ENCODE data around the gene IGFALS.

IGFALS gene

DNA sequence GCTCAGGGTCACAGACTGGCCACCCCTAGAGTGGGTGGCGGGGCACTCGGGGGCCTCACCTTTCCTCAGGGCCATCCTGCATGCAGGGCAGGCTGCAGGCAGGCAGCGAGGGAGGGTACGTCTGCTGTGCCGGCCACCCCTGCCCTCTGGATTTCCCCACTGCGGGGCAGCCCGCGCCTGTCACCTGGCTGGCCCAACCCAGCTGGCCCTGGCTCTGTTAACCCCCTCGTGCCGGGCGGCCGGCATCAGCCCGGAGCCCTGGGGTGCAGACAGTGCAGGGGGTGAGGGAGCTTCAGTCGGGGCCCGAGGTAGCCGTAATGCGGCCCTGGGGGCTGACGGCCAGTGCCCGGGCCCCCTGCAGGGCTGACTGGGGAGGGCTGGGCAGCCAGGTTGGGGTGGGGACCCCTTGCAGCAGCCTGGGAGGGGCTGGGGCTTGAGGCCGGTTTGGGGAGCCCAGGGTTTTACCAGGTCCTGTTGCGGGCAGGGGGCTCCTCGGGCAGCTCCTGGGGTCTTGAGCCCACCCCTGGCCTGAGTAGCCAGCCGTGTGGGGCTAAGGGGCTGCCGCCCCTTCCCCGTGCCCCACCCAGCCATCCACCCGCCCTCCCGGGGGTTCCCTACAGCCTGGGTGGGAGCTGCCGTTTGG, at the start of gene IGFALS:
TSS of gene IGFALS (minus strand) at position 128 of the 643 bp plus-strand sequence. CDS start at position 75, 53 bp downstream.
- no peak for DNase-seq

DNA sequence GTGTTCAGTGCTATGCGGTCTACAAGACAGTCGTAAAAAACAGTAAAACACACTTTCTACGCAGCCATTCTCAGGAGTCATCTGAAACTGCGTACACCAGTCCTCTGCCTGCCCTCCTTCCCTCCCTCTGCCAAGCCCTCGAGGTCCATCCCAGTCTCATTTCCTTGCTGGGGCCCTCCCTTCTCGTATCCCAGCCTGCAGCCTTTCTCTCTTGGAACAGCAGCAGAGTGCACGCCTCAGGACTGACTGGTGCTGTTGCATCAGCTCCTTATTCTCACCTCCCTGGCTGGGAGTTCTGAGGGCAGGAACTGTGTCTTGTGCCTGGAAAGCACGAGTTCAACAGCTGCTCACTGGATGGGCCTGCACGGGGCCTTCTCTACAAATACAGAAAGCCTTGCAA, 46.0 kb upstream of the IGFALS start:
- no peak for DNase-seq

DNA sequence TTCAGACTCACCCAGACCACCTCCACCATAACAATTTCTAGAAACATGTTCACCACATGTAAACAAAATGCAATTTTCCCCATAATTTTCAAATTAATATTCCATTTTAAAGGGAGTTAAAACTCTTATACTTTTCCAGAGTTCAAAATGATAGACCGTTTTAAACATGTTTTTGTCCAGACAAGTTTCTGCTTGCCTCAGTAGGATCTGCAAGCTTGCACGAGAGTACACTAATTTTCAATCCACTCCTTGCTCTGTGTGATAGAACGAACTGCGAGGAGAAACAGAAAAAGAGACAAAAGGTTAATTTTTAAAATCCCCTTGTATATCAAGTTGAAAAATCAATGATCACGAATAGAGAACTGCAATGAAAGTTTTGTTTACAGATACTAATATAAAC, 40.6 kb upstream of the IGFALS start:
- no peak for DNase-seq

DNA sequence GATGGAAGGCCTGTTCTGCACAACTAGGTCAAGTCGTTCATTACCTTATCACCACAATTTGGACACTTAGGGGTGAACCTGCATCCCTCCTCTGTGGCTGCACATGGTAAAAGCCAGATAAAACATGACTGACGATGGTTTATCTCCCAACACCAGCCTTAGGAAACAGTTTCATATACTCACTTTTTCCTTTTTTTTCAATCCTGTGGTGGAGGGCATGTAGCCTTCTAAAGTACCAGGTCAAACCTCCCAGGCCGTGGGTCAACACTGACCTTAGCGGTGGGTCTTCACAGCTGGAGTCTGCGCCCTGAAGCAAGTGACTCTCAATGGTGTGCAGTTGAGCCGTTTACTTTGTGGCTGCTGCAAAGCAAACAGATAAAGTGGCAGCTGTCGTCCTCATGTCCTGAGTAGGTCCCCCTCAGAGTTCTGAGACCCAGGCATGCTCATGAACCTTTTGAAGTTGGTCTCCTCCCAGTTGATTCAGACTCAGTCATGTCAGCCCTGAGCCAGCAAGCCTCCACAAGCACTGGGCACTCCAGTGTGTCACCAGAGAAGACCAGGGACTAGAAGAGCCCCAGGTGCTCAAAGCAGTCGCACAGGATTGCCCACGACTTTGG, 39.4 kb upstream of the IGFALS start:
- no peak for DNase-seq

DNA sequence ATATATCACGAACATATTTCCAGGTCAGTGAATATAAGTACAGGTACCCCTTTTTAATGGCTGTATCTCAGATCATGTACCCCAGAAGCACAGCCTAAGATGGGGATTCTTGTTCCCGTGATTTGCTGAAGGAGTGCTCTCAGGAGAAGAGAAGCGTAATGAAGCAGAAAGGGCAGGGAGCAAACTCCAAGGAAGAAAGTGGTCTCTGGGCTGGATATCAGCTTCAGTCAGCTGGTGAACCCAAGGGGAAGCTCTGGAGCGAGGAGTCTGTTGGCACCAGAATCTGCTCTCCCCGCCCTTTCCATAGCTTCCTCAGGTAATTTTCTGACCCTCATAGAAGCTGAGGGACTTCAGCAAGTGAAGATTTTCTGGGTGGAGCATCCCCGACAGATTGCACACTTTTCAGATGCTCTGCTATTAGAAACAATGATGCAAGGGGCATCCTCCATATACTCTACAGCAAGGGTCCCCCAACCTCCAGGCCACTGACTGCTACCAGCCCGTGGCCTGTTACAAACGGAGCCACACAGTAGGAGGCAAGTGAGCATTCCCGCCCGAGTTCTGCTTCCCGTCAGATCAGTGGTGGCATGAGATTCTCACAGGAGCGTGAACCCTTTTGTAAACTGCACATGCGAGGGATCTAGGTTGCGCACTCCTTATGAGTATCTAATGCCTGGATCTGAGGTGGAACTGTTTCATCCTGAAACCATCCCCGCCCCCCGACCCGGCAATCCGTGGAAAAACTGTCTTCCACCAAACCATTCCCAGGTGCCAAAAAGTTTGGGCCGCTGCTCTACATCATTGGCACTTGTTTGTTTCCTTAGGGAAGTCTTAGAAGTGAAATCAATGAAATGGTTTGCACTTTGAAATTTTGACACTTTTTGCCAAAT, 37.9 kb upstream of the IGFALS start:
- no peak for DNase-seq

DNA sequence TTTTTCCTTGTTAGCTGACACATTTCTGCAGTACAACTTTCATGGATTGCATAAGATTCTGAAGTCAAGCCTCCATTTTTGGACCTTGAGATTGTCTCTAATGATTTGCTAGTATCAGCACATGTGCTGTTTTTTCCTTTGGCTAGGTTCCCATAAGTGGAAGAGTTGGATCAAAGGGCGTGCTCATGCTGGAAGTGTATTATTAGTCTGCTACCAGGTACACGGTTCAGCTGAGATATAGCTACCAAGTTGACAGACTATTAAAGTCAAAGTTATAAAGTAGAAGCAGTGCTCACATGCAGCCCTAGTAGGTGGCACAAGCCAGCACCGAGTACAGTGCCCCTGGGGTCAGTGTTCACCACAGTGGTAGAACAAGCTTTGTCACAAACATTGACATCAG, 36.7 kb upstream of the IGFALS start:
- no peak for DNase-seq

DNA sequence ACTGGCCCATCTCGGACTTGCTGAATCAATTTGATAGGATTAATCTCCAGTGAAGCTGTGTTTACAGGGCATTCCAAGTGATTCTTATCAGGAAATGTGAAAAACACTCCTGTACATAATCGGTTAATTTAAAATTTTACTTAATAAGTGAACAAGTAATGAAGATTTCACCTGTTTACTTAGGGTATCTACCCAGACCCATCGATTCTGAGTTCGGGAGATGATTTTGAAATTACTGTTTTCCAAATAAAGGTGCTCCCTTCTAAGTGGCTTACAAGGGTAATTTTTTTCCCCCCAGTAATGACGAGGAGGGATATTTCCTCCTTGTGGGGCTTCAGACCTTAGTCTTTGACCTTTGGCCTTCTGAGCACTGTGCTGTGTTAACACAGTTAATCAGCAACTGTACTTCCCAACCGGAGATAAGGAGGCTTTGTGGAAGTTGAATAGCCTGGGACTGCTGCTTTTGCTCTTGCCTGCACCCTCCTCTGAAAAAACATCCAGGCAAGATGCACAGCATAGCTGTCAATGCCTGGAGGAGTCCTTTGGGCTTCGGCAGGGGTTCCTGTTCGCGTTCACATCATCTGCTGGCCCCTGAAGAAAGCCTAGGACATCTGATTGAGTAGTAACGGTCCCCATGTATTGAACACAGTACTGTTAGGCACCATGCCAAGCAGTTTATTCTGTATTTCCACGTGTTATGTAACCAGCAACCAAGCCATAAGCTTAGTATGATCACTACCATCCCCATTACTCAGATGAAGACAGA, 35.3 kb upstream of the IGFALS start:
- no peak for DNase-seq

DNA sequence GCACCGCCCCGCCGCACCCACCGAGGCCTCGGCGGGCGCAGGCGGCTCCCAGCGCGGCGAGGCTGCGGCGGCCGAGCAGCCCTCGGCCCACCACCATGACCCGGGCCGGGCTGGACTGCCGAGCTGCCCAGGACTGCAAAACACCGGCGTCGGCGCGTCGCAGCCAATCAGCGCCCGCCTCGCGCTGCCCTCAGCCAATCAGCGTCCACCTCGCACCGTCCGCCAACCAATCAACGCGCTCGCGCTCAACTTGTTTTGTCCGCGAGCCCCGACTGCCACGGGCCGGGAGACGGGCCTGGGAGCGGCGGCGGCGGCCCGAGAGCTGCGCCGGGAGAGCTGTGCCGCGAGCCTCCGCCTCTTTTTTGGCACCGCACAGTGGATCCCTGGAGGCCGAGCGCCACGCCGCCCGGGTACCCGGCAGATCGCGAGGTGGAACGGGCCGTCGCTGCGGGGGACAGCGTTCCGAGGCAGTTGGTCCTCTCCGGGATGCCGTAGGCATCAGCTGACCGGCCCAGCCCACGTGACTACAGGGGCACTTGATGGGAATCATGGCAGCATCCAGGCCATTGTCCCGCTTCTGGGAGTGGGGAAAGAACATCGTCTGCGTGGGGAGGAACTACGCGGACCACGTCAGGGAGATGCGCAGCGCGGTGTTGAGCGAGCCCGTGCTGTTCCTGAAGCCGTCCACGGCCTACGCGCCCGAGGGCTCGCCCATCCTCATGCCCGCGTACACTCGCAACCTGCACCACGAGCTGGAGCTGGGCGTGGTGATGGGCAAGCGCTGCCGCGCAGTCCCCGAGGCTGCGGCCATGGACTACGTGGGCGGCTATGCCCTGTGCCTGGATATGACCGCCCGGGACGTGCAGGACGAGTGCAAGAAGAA, 33.4 kb upstream of the IGFALS start, which contains the start of the genes FAHD1 and HAGH:
TSS of gene FAHD1 (plus strand) at position 516 of the 883 bp plus-strand sequence. CDS start at position 549, 33 bp downstream.
TSS of gene HAGH (minus strand) at position 135 of the 883 bp plus-strand sequence. CDS start at position 97, 38 bp downstream.
- DNase-seq = peak; percentile 88

DNA sequence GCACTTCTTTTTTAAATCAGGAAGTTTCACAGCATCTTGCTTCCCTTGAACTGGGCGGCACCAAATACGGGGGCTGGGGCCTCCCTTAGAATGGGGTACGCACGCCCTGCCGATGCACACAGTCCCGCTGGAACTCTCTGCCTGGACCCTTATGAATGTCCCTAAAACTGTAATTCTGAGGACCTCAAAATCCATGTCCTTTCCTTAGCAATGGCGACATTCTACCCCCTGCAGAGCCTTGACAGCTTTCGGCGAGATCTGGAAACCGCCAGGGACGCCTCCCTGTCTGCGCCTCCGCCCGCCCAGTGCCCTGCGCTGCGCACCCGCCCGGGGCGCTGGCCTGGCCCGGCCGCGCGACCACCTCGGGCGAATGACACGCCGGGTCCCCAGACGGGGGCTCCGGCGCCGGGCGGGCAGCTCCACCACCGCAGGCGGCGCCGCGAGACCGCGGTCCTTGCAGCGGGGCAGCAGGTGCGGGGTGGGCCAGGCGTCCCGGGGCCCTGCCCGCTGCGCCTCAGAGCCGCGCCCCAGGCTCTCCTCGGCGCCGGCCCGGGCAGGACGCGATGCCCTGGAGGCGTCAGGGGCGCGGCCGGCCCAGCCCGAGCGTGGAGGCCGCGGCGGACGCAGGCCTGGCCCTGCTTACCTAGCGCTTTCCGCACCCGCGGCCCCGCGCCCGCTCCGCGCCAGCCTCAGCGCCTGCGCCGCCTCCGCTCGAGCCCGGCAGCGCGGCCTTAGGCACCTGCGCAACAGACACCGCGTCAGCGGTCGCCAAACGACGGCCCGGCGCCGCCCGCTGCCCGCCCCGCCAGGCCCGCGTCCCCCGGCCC, 32.6 kb upstream of the IGFALS start:
- peak; percentile 43 for DNase-seq

DNA sequence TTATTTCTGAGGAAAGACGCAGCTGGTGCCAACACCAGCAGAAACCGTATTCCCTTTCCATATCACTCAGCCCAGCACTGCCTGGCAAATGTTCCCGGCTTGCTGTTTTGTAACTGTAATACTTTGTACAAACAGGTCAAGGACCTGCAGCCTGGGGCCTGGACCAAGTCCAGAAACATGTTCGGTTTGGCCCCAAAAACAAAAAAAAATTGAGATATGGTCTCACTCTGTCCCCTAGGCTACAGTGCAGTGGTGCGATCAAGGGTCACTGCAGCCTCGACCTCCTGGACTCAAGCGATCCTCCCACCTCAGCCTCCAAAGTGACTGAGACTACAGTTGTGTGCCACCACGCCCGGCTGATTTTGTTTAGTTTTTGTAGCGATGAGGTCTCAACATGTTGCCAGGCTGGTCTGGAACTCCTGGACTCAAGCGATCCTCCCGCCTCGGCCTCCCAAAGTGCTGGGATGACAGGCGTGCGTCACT, 31.9 kb upstream of the IGFALS start:
- no peak for DNase-seq

DNA sequence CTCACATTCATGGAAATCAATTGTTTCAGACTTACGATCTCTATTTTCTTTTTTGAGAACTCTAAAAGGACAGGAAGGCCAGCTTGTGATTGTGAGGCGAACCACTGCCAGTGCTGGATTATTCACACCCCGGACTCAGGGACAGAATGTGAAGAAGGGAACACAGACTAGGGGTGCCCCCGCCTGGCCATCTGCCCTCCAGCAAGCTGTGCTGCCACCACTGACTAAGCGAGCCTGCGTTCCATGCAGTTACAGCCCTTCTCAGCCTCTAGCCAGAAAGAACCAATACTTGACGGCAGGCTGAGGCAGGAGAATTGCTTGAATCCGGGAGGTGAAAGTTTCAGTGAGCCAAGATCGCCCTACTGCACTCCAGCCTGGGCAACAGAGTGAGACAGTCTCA, 30.3 kb upstream of the IGFALS start:
- DNase-seq = no peak

DNA sequence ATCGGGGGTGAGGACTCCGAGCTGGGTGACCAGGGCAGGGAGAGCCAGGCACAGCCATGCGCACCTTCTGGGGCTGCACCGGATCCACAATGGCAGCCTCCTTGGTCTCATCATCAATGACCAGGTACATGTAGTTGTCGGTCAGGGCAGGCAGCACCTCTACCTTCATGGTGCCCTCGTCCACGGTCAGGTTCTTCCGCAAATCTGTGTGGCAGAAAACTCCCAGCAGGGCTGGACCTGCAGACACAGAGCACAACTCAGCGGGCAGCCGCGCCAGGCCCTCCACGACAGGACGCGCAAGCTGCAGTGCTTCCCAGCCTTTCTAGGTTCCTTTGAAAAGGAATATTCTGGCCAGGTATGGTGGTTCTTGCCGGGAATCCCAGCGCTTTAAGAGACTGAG, 29.3 kb upstream of the IGFALS start:
- no peak for DNase-seq

DNA sequence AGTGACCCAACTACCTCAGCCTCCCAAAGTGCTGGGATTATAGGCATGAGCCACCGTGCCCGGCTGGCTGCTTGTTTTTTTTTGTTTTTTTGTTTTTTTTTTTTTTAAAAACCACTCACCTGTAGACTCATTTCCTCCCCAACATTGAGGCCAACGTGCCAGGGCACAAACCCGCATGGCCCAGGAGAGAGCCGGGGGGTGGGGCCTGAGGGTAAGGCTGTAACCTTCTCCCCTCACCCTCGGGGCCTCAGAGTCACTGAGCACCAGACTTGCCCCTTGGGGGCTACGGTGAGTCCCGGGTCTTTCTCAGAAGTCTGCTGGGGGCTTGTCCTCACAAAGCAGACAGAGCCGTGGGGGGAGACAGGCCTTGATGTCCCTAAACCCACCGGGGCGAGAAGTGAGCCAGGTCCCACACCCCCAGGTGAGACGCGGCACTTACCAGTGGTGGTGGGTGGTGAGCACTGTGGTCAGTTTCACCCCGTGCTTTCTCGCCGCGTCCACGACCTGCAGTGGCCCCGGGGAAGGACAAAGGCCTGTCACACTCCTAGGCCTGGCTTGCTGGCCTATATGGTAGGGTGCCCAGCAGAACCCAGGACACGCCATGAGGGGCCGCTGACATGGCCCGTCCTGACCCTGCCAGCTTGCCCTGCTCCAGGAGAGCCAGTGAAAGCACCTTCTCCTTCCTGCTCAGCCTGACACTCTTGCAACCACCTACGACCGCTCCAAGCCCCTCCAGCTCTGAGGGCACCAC, 28.5 kb upstream of the IGFALS start:
- DNase-seq = no peak

DNA sequence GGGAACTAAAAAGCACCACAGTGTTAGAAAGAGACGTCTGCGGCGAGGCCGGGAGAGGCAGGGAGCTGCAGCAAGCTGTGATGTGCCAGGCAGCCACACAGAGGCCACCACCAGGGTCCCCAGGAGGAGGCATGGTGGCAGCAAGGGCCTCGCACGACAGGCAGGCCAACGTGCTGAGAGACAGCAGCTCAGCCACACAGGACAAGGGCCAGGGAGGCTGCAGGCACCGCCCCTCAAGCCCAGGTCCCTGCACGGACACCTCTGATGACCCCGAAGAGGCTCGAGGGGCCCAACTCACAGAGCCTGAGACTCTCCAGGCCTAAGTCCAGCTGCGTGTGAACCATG, 27.4 kb upstream of the IGFALS start:
- no peak for DNase-seq

DNA sequence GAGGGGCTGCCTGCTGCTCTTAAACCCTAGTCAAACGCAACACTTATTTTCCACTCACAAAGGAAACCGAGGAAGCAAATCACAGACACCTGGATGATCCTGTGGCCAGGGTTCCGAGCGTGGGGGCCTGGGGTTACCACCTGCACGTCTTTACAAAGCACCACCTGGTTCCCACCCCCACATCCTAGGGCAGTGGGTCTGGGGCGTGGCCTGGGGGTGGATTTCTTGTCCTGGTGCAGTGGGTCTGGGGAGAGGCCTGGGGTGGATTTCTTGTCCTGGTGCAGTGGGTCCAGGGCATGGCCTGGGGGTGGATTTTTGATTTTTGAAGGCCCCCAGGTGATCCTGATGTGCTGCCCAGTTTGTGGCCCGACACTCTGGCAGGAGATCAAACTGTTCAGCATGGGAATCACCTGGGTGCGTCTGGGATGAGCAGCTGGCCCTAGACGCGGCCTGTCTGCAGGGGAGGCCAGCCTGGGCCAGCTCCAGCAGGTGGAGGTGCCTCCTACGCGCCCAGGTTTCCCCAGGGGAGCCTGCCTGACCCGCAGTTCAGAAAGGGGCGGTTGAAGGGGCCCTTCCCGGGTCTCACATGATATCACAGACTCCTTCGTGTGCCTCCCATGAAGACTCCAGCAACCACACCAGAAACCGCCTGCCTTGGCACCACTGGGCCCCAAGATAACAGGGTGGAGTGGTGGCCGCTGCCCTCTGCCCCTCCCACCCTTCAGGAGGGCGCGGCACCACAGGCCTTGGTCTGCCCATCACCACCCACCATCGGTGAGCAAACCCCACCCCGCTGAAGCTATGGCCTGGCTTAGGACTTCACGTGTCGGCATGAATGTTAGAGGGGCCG, 26.8 kb upstream of the IGFALS start:
- DNase-seq = no peak

DNA sequence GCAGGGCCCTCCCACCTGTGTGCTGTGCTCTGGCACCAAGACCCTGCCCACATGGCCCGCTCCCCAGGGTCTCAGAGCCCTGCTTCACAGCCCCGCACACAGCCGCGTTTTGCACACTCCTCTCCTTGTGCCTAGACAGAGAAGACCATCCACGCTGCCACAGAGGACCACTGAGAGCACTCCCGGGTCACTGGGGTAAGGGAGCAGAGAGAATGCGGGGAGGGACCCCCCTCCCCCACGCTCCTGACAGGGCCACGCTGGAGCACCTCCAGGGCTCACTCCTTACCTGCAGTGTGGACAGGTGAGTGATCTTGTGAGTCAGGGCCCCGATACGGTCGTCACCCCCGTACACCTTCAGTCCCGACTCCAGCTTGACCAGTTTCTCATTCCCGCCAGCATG, 26.1 kb upstream of the IGFALS start:
- DNase-seq = no peak

DNA sequence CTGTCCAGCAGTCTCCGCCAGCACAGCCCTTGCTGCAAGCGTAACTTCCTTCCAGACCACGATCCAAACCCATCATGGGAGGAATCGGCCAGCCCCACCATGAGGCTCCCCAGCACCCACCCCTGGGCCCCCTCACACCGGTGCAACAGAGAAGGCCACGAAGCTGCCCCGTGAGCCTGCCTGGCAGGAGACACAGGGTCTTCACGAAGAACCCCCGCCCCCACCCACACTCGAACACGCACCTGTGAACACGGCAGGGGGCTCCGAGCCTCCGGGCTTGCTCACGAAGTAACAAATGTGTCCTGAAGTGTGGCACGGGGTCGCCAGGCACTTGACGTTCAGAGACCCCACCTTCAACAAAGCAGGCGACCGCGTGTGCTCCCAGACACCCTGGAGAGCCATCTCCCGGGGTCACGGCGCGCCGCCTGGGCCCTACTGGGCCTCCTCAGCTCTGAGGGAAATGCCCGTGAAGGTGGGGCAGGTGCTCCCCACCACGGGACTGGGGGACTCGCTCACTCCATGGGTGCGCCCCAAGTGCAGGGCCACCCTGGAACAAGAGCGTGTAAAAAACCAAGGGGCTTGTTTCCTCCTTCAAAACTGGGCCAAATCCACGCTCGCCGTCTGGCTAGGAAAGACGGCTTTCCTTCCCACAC, 25.5 kb upstream of the IGFALS start:
- no peak for DNase-seq

DNA sequence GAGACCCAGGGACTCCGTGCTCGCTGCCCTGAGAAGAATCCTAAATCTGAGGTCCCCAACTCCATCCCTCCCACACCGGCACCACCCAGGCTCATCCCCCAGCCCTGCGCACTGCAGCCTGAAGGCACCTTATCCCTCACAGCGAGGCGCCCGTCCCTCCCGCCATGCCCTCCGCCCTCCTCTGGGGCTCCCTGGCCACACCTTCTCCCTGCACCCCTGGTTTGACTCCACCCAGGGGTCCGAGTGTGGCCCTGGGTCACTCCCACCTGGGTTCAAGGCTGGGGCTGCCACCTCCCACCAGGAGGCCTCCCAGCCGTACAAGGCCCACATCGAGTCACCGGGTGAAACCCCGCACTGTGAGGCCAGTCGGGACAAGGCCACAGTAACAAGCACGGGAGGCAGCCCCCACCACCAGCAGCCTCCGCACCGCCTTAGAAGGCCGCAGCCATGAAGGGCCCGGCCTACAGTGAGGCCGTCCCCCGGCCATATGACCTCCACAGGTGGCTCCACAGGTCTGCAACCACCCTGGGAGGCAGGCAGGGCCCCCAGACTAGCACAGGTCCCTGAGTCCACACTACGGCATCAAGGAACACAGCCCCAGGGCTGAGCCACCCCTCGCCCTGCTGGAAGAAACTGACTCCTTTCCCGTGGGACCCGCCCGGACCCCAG, 24.8 kb upstream of the IGFALS start:
- DNase-seq = no peak

Measured in amniotic stem cell (primary cell).